OCI-LY1 (cell line): ENCODE data around the gene SLC6A16.

Experiments
- H2AFZ ChIP-seq: fragments of 200-600 bp; sonication (generic), shearing (Covaris generic); 2 replicates; pipeline ENCODE4 v1.6.0; 2014; ENCODE audit warnings: antibody characterized with exemption, mild to moderate bottlenecking, low read length
- H3F3A ChIP-seq: fragments of 200-600 bp; sonication (generic), shearing (Covaris generic); 2 replicates; pipeline ENCODE4 v1.6.0; 2014; ENCODE audit warnings: mild to moderate bottlenecking, antibody characterized with exemption, low read length, moderate library complexity; ENCODE audit not compliant: insufficient read depth
- H3K27ac ChIP-seq: fragments of 200-600 bp; sonication (generic); 2 replicates; pipeline ENCODE4 v1.5.1; 2014; ENCODE audit warnings: low read length, mixed run types, mild to moderate bottlenecking, low read depth; ENCODE audit not compliant: poor library complexity, severe bottlenecking
- H3K27me3 ChIP-seq: fragments of 200-600 bp; sonication (generic); 2 replicates; pipeline ENCODE4 v1.6.0; 2014; ENCODE audit warnings: antibody characterized with exemption, mild to moderate bottlenecking, low read length, moderate library complexity; ENCODE audit not compliant: insufficient read depth
- H3K36me3 ChIP-seq: fragments of 200-600 bp; sonication (generic); 2 replicates; pipeline ENCODE4 v1.6.1; 2014; ENCODE audit warnings: mild to moderate bottlenecking, antibody characterized with exemption, low read length, moderate library complexity, mixed read lengths; ENCODE audit not compliant: insufficient read depth
- H3K4me1 ChIP-seq: fragments of 200-600 bp; sonication (generic); 2 replicates; pipeline ENCODE4 v1.5.1; 2014; ENCODE audit warnings: mild to moderate bottlenecking, low read length, moderate library complexity; ENCODE audit not compliant: insufficient read depth, severe bottlenecking
- H3K4me2 ChIP-seq: fragments of 200-600 bp; sonication (generic), shearing (Covaris generic); 2 replicates; pipeline ENCODE4 v1.6.1; 2014; ENCODE audit warnings: low read length
- H3K4me3 ChIP-seq: fragments of 200-600 bp; sonication (generic); 2 replicates; pipeline ENCODE4 v1.5.1; 2014; ENCODE audit warnings: low read length, low read depth, mild to moderate bottlenecking, mixed read lengths; ENCODE audit not compliant: poor library complexity, severe bottlenecking
- H3K79me2 ChIP-seq: fragments of 200-600 bp; shearing (Covaris generic); 2 replicates; pipeline ENCODE4 v1.6.1; 2016; ENCODE audit warnings: mixed run types, low read length, mixed read lengths; ENCODE audit not compliant: insufficient read depth
- H3K9ac ChIP-seq: fragments of 200-600 bp; sonication (generic), shearing (Covaris generic); 2 replicates; pipeline ENCODE4 v1.6.1; 2014; ENCODE audit warnings: mild to moderate bottlenecking, low read length, mixed read lengths
- H3K9me2 ChIP-seq: fragments of 200-600 bp; sonication (generic), shearing (Covaris generic); 2 replicates; pipeline ENCODE4 v1.6.1; 2014; ENCODE audit warnings: low read depth, mild to moderate bottlenecking, low read length, mixed read lengths
- H3K9me3 ChIP-seq: fragments of 200-600 bp; shearing (Covaris generic); 2 replicates; pipeline ENCODE4 v1.6.1; 2014; ENCODE audit warnings: low read length, mixed read lengths
- H4K20me1 ChIP-seq: fragments of 200-600 bp; sonication (generic), shearing (Covaris generic); 2 replicates; pipeline ENCODE4 v1.6.0; 2016; ENCODE audit warnings: mild to moderate bottlenecking, low read length; ENCODE audit not compliant: insufficient read depth
- CTCF ChIP-seq: fragments of 200-600 bp; sonication (generic), shearing (Covaris generic); IDR thresholded peaks from 2 replicates; pipeline ENCODE4 v1.5.1; 2017; ENCODE audit warnings: mild to moderate bottlenecking, antibody characterized with exemption, low read length, moderate library complexity, mixed read lengths
- EZH2 ChIP-seq: fragments of 200-600 bp; sonication (generic), shearing (Covaris generic); IDR thresholded peaks from 2 replicates; pipeline ENCODE4 v1.8.0; 2017; ENCODE audit warnings: borderline replicate concordance, mixed run types, mild to moderate bottlenecking, antibody characterized with exemption, low read length, moderate library complexity, mixed read lengths

The SLC6A16 gene

GRCh38 chr19:49363268-49364082 is 38.5 kb upstream of the SLC6A16 start, which contains the start of gene DKKL1:
TSS of gene DKKL1 (plus strand) at chr19:49363877. CDS start at chr19:49363999, 122 bp downstream.
- Histone ChIP-seq H4K20me1 (no peaks in the 10 kb centered on the region), H3K27ac (no peak within 1 kb of the TSS), H2AFZ (no peak within 1 kb of the TSS)

GRCh38 chr19:49362929-49363267 is 37.9 kb upstream of the SLC6A16 start:
- no peaks in the 10 kb centered on the region for H3K9me3 ChIP-seq
- H3K79me2 ChIP-seq = no peaks in the 10 kb centered on the region
- H3F3A ChIP-seq = no peaks in the 10 kb centered on the region
- H3K27ac ChIP-seq = no peak overlapping the region
- TF ChIP-seq EZH2 (no peak), CTCF (no peak)
- H3K9me2 ChIP-seq = no peaks in the 10 kb centered on the region
- no peak overlapping the region for H3K4me3 ChIP-seq
- H3K9ac ChIP-seq = no peak overlapping the region
- peak overlapping the region; percentile 47; the same call in 1 of the 2 replicates for H3K4me2 ChIP-seq
- peaks cover 18% of the 10 kb centered on the region; the same call in 1 of the 2 replicates for H3K27me3 ChIP-seq
- H3K4me1 ChIP-seq = peaks cover 38% of the 10 kb centered on the region
- H4K20me1 ChIP-seq = no peaks in the 10 kb centered on the region
- H3K36me3 ChIP-seq = no peaks in the 10 kb centered on the region
- H2AFZ ChIP-seq = no peak overlapping the region

More at GRCh38 chr19:49363268-49364082, 38.5 kb upstream of the SLC6A16 start, which contains the start of gene DKKL1:
- H3K79me2 ChIP-seq = no peaks in the 10 kb centered on the region
- H3K9me3 ChIP-seq = no peaks in the 10 kb centered on the region
- TF ChIP-seq EZH2 (no peak), CTCF (no peak)
- no peaks in the 10 kb centered on the region for H3F3A ChIP-seq
- H3K36me3 ChIP-seq = no peaks in the 10 kb centered on the region
- no peaks in the 10 kb centered on the region for H3K9me2 ChIP-seq
- peaks cover 38% of the 10 kb centered on the region for H3K4me1 ChIP-seq
- H3K9ac ChIP-seq = no peak within 1 kb of the TSS
- H3K27me3 ChIP-seq = peaks cover 18% of the 10 kb centered on the region; the same call in 1 of the 2 replicates
- peak within 1 kb of the TSS; percentile 47 for H3K4me2 ChIP-seq
- H3K4me3 ChIP-seq = peak within 1 kb of the TSS; percentile 34

- H3K36me3 ChIP-seq = no peaks in the 10 kb centered on the region
- H3K9ac ChIP-seq = no peak within 1 kb of the TSS
- H2AFZ ChIP-seq = no peak within 1 kb of the TSS
- H3K27me3 ChIP-seq = peaks cover 18% of the 10 kb centered on the region; the same call in 1 of the 2 replicates
- H3K27ac ChIP-seq = no peak within 1 kb of the TSS
- no peaks in the 10 kb centered on the region for H3K9me3 ChIP-seq
- no peak for TF ChIP-seq CTCF
- TF ChIP-seq EZH2 = no peak
- no peaks in the 10 kb centered on the region for H3F3A ChIP-seq
- no peak within 1 kb of the TSS for H3K4me3 ChIP-seq
- peaks cover 40% of the 10 kb centered on the region for H3K4me1 ChIP-seq
- H3K9me2 ChIP-seq = no peaks in the 10 kb centered on the region
- no peaks in the 10 kb centered on the region for H3K79me2 ChIP-seq
- H3K4me2 ChIP-seq = peak within 1 kb of the TSS; percentile 47
- H4K20me1 ChIP-seq = no peaks in the 10 kb centered on the region
Observed at GRCh38 chr19:49362048-49362928, 37.3 kb upstream of the SLC6A16 start, which contains the start of gene TEAD2. TSS of gene TEAD2 (minus strand) at chr19:49362416. CDS start at chr19:49360075, 2,341 bp downstream.
